Kidney (tissue), 14 donors: ENCODE measurements around the gene S100A14. TPM values are rescaled to one million over a fixed set of nuclear protein-coding genes. Genes with fewer than 3 reads are reported as not detected.

ENCODE experiments used
- DNase-seq, 5 donors: peaks; one replicate each; pipeline ENCODE4 v3.0.0-alpha.2; 2013 to 2020
- FAIRE-seq: peaks from 2 replicates; lab custom pipeline; 2012; peaks lifted over from hg19 to GRCh38; lab: Jason Lieb, UNC
- H3K27ac ChIP-seq, 2 donors: one replicate each; pipeline ENCODE4 v1.7.0; 2013; ENCODE audit warnings: low read depth in 2 of 2, low read length in 2 of 2, inconsistent platforms in 1 of 2
- H3K27me3 ChIP-seq: one replicate; pipeline ENCODE4 v1.7.1; 2013; ENCODE audit warnings: low read length, inconsistent platforms; ENCODE audit not compliant: control insufficient read depth, insufficient read depth
- H3K36me3 ChIP-seq, 3 donors: one replicate each; pipeline versions ENCODE4 v1.7.0 to v1.7.1; 2013; ENCODE audit warnings: low read length in 3 of 3, control low read depth in 1 of 3, inconsistent platforms in 1 of 3; ENCODE audit not compliant: insufficient read depth in 3 of 3, control insufficient read depth in 2 of 3
- H3K4me1 ChIP-seq, 3 donors: one replicate each; pipeline versions ENCODE4 v1.7.0 to v1.7.1; 2013; ENCODE audit warnings: low read length in 3 of 3, inconsistent platforms in 1 of 3, low read depth in 1 of 3; ENCODE audit not compliant: control insufficient read depth in 2 of 3, insufficient read depth in 2 of 3
- H3K4me3 ChIP-seq, 3 donors: one replicate each; pipeline versions ENCODE4 v1.7.0 to v1.8.1; 2013; ENCODE audit warnings: low read length in 3 of 3, control low read depth in 1 of 3, inconsistent platforms in 1 of 3
- H3K9ac ChIP-seq, 3 donors: one replicate each; pipeline versions ENCODE4 v1.7.0 to v1.7.1; 2013; ENCODE audit warnings: low read length in 3 of 3, control low read depth in 1 of 3, inconsistent platforms in 1 of 3
- H3K9me3 ChIP-seq, 3 donors: one replicate each; pipeline versions ENCODE4 v1.7.0 to v1.7.1; 2013; ENCODE audit warnings: low read length in 3 of 3, control low read depth in 1 of 3, inconsistent platforms in 1 of 3; ENCODE audit not compliant: control insufficient read depth in 2 of 3, insufficient read depth in 1 of 3
- intact Hi-C: fragments of 100-400 bp; cut with DNase I; formaldehyde crosslinking; loops from one replicate; pipeline ENCODE4 v1.11.1; 2022
- polyA plus RNA-seq: library from polyadenylated mRNA; stranded (reverse); fragments of 350-450 nt; fragmentation: Illumina TruSeq; extraction: RNeasy Lipid Tissue Mini Kit (QIAGEN cat#74804); gene quantifications from one replicate; pipeline ENCODE4 v1.2.3, GENCODE V29; 2014; ENCODE audit warnings: low read depth, low replicate concordance; ENCODE audit not compliant: insufficient read depth
- total RNA-seq: library from RNA; stranded (reverse); fragmentation: NEBNext Ultra II Directional; extraction: Animal tissue kit (Norgen Biotek cat#: 25700); gene quantifications from one replicate; pipeline ENCODE4 v1.2.1, GENCODE V29; 2021
- TF ChIP-seq, protein P1 (sequence below): IDR thresholded peaks from 3 replicates; pipeline ENCODE4 v1.5.1; 2012; ENCODE audit warnings: mild to moderate bottlenecking, moderate library complexity, borderline replicate concordance; ENCODE audit not compliant: insufficient read depth; ENCODE audit errors: extremely low read depth
- donor health status: control.
- donor health status: control.
- donor health status: control.
- donor health status: control.
- donor health status: control.
- donor health status: DM: yes; HTN: yes; CAD: no.
- donor health status: Normal renal cell carcinoma (clear cell type).

S100A14 gene
- total and polyA plus RNA-seq, 2 donors from 2014 or later: 35.6 to 75.9 TPM

DNA sequence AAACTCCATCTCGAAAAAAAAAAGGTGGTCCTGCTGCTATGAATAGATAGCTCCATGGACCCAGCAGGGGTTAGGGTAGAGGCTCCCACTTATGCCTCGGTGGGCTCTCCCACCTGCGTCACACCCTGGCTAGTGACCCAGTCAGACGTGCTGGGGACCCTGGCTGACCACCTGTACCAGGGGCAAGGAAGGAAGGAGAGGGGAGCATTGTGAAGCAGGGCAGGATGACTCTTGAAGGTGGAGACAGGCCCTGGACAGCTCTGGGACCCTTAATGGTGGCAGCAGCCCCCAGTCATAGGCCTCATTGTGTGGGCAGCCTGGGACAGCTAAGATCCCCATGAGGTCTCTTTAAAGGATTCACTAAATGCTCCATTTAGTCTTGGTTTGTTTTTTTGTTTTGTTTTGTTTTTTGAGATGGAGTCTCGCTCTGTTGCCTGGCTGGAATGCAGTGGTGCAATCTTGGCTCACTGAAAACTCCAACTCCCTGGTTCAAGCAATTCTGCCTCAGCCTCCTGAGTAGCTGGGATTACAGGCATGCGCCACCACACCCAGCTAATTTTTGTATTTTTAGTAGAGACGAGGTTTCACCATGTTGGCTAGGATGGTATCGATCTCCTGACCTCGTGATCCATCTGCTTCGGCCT is 32.0 kb upstream of the S100A14 start:
- peak in 4 of 5 donors; percentile 39 to 57 (median 48) for DNase-seq
- H3K27ac ChIP-seq: peak overlapping the region in 1 of 2 donors; percentile 49

DNA sequence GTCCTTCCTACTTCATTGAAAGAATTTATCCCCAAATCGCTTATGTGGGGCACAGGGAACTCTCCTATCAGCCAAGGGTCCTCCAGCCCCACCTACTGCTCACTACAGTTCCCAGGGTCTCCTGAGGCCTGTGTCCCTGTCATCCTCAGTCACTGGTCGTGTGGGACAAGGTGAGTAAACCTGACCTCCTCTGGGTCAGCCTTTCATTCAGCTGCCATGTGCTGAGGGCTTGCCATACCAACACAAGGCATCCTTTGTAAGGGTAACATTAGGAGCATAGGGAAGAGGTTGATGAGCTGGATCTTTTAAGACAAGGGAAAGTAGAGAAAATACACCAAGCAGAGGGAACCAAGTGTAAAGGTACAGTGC is 31.2 kb upstream of the S100A14 start:
- DNase-seq: peak in 1 of 5 donors; percentile 32

More for the DNA sequence above, 32.0 kb upstream of the S100A14 start:
- intact Hi-C loops: no loop called here
- peaks cover 0 to 12% (median 6%) of the 10 kb centered on the region in 3 donors for H3K4me1 ChIP-seq
- TF ChIP-seq, protein P1, sequence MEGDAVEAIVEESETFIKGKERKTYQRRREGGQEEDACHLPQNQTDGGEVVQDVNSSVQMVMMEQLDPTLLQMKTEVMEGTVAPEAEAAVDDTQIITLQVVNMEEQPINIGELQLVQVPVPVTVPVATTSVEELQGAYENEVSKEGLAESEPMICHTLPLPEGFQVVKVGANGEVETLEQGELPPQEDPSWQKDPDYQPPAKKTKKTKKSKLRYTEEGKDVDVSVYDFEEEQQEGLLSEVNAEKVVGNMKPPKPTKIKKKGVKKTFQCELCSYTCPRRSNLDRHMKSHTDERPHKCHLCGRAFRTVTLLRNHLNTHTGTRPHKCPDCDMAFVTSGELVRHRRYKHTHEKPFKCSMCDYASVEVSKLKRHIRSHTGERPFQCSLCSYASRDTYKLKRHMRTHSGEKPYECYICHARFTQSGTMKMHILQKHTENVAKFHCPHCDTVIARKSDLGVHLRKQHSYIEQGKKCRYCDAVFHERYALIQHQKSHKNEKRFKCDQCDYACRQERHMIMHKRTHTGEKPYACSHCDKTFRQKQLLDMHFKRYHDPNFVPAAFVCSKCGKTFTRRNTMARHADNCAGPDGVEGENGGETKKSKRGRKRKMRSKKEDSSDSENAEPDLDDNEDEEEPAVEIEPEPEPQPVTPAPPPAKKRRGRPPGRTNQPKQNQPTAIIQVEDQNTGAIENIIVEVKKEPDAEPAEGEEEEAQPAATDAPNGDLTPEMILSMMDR: no peak
- H3K27me3 ChIP-seq: no peaks in the 10 kb centered on the region
- no peak overlapping the region for H3K4me3 ChIP-seq
- no peaks in the 10 kb centered on the region for H3K9me3 ChIP-seq
- no peak for FAIRE-seq
- H3K9ac ChIP-seq: no peak overlapping the region
- peaks cover 7 to 29% (median 14%) of the 10 kb centered on the region in 3 donors for H3K36me3 ChIP-seq

GRCh38 chr1:153646672-153647345 is 30.7 kb upstream of the S100A14 start:
- H3K36me3 ChIP-seq: peaks cover 7 to 42% (median 21%) of the 10 kb centered on the region in 3 donors
- H3K27me3 ChIP-seq: no peaks in the 10 kb centered on the region
- peaks cover 0 to 6% (median 5%) of the 10 kb centered on the region in 3 donors for H3K4me1 ChIP-seq
- no peak for FAIRE-seq
- TF ChIP-seq, protein P1: no peak
- peak overlapping the region in 1 of 2 donors; percentile 15 for H3K27ac ChIP-seq
- H3K9ac ChIP-seq: no peak overlapping the region
- no peaks in the 10 kb centered on the region for H3K9me3 ChIP-seq
- DNase-seq: peak in 1 of 5 donors; percentile 11
- intact Hi-C loops: no loop called here
- no peak overlapping the region for H3K4me3 ChIP-seq

More for the DNA sequence above, 31.2 kb upstream of the S100A14 start:
- H3K4me3 ChIP-seq: no peak overlapping the region
- H3K9ac ChIP-seq: no peak overlapping the region
- peaks cover 0 to 6% (median 5%) of the 10 kb centered on the region in 3 donors for H3K4me1 ChIP-seq
- FAIRE-seq: no peak
- no peaks in the 10 kb centered on the region for H3K27me3 ChIP-seq
- no peaks in the 10 kb centered on the region for H3K9me3 ChIP-seq
- intact Hi-C loops: no loop called here
- H3K36me3 ChIP-seq: peaks cover 7 to 37% (median 20%) of the 10 kb centered on the region in 3 donors
- peak overlapping the region in 1 of 2 donors; percentile 15 for H3K27ac ChIP-seq
- TF ChIP-seq, protein P1: no peak
